ENCODE data around the gene ABHD17C.
A peak's percentile ranks its signal among the peaks of the same experiment; 100 is the strongest.
"Not testable (repeated sequence)": the region's sequence is repeated elsewhere in the genome, so short reads cannot be mapped to it uniquely, and the experiment has no call there.

ABHD17C gene

GRCh38 chr15:80695099-80695910, at the start of gene ABHD17C:
Gene ABHD17C, plus strand, starts transcription at chr15:80695310. Its CDS starts 120 bp downstream, at chr15:80695430.
- peak; percentile 37 for DNase-seq (ENCODE audit: low read depth)

GRCh38 chr15:80645494-80646065, 49.5 kb upstream of the ABHD17C start:
- DNase-seq (ENCODE audit: low read depth), result no peak

- DNase-seq (ENCODE audit: low read depth), result not testable (repeated sequence)
Measured at GRCh38 chr15:80647424-80647823, 47.7 kb upstream of the ABHD17C start.

- DNase-seq (ENCODE audit: low read depth), result no peak
Measured at GRCh38 chr15:80654299-80654698, 40.8 kb upstream of the ABHD17C start.

GRCh38 chr15:80659375-80659774, 35.7 kb upstream of the ABHD17C start:
- DNase-seq (ENCODE audit: low read depth), result no peak

GRCh38 chr15:80660119-80660518, 35.0 kb upstream of the ABHD17C start:
- DNase-seq (ENCODE audit: low read depth), result no peak

GRCh38 chr15:80662129-80662528, 33.0 kb upstream of the ABHD17C start:
- no peak for DNase-seq (ENCODE audit: low read depth)

GRCh38 chr15:80662757-80663553, 32.2 kb upstream of the ABHD17C start:
- no peak for DNase-seq (ENCODE audit: low read depth)

GRCh38 chr15:80665151-80665550, 30.0 kb upstream of the ABHD17C start:
- no peak for DNase-seq (ENCODE audit: low read depth)

- no peak for DNase-seq (ENCODE audit: low read depth)
Measured at GRCh38 chr15:80667936-80668335, 27.2 kb upstream of the ABHD17C start.

- DNase-seq (ENCODE audit: low read depth), result no peak
Measured at GRCh38 chr15:80668546-80669236, 26.4 kb upstream of the ABHD17C start.

GRCh38 chr15:80669663-80670273, 25.3 kb upstream of the ABHD17C start:
- no peak for DNase-seq (ENCODE audit: low read depth)

GRCh38 chr15:80673561-80674244, 21.4 kb upstream of the ABHD17C start:
- no peak for DNase-seq (ENCODE audit: low read depth)

- DNase-seq (ENCODE audit: low read depth), result no peak
Measured at GRCh38 chr15:80674245-80674614, 20.9 kb upstream of the ABHD17C start.

GRCh38 chr15:80677041-80677440, 18.1 kb upstream of the ABHD17C start:
- no peak for DNase-seq (ENCODE audit: low read depth)

GRCh38 chr15:80679167-80679803, 15.8 kb upstream of the ABHD17C start:
- no peak for DNase-seq (ENCODE audit: low read depth)

GRCh38 chr15:80679804-80680175, 15.3 kb upstream of the ABHD17C start:
- DNase-seq (ENCODE audit: low read depth), result no peak

- DNase-seq (ENCODE audit: low read depth), result no peak
Measured at GRCh38 chr15:80682201-80682600, 12.9 kb upstream of the ABHD17C start.

- no peak for DNase-seq (ENCODE audit: low read depth)
Measured at GRCh38 chr15:80684697-80685096, 10.4 kb upstream of the ABHD17C start.

GRCh38 chr15:80685628-80686027, 9.5 kb upstream of the ABHD17C start:
- DNase-seq (ENCODE audit: low read depth), result no peak

- no peak for DNase-seq (ENCODE audit: low read depth)
Measured at GRCh38 chr15:80689294-80689693, 5.8 kb upstream of the ABHD17C start.
